BJ (cell line): ENCODE measurements around the gene WDR88. TPM values are rescaled to one million over a fixed set of nuclear protein-coding genes. Genes with fewer than 3 reads are reported as not detected.

Source experiments
- CTCF ChIA-PET: fragments of 350-600 bp; formaldehyde crosslinking; extraction: SDS; loops from one replicate; lab custom pipeline; 2021; ENCODE audit warnings: antibody characterized with exemption, inconsistent platforms; lab: Yijun Ruan, JAX
- POLR2A ChIA-PET: fragments of 300-600 bp; sonication (Branson Sonifier 250); formaldehyde crosslinking; extraction: SDS; loops from one replicate; lab custom pipeline; 2021; ENCODE audit warnings: antibody characterized with exemption; lab: Charles Lee
- DNase-seq: peaks from one replicate; pipeline ENCODE4 v3.0.0-alpha.2; 2011; ENCODE audit warnings: low read depth
- H3K27me3 ChIP-seq: 2 replicates; pipeline ENCODE4 v1.6.0; 2011; ENCODE audit warnings: low read length; ENCODE audit not compliant: control insufficient read depth, insufficient read depth
- H3K36me3 ChIP-seq: 2 replicates; pipeline ENCODE4 v1.5.1; 2011; ENCODE audit warnings: low read length; ENCODE audit not compliant: control insufficient read depth, insufficient read depth
- H3K4me3 ChIP-seq: 2 replicates; pipeline ENCODE4 v1.5.1; 2011; ENCODE audit warnings: low read depth, mild to moderate bottlenecking, control low read depth, low read length
- polyA plus RNA-seq: library from polyadenylated mRNA; depleted of rRNA; stranded (reverse); fragments of >200 nt; gene quantifications from 2 replicates; pipeline ENCODE4 v1.2.3, GENCODE V29; 2011
- TF ChIP-seq, protein P1 (sequence below): IDR thresholded peaks from 2 replicates; pipeline ENCODE4 v1.5.1; 2011; ENCODE audit warnings: low read depth, mild to moderate bottlenecking, control low read depth, inconsistent platforms, low read length, moderate library complexity; ENCODE audit not compliant: insufficient read depth

Gene WDR88
- polyA plus RNA-seq, 1 experiment = not detected

DNA sequence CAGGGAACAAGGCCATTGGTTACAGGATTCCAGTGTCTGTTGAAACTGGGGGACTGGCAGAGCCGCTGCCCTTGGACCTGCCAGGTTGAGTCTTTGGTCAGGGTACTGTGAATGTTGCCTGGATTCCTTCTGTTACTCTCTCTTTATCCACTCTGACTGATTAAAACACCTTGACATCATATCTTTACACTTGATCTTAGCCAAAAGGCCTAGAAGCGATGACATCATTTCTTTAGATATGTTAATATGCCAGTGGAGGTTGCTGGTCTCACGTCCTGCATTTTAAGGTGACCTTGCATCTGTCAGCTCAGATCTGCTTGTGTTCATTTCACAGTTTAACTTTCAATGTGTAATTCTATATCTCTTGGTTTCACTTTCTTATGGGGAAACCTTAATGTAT lies 41.7 kb upstream of the WDR88 start:
- POLR2A ChIA-PET = no interaction called here
- peaks cover 9% of the 10 kb centered on the region for H3K36me3 ChIP-seq
- CTCF ChIA-PET = no interaction called here
- TF ChIP-seq, protein P1, sequence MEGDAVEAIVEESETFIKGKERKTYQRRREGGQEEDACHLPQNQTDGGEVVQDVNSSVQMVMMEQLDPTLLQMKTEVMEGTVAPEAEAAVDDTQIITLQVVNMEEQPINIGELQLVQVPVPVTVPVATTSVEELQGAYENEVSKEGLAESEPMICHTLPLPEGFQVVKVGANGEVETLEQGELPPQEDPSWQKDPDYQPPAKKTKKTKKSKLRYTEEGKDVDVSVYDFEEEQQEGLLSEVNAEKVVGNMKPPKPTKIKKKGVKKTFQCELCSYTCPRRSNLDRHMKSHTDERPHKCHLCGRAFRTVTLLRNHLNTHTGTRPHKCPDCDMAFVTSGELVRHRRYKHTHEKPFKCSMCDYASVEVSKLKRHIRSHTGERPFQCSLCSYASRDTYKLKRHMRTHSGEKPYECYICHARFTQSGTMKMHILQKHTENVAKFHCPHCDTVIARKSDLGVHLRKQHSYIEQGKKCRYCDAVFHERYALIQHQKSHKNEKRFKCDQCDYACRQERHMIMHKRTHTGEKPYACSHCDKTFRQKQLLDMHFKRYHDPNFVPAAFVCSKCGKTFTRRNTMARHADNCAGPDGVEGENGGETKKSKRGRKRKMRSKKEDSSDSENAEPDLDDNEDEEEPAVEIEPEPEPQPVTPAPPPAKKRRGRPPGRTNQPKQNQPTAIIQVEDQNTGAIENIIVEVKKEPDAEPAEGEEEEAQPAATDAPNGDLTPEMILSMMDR = no peak
- DNase-seq = no peak
- H3K27me3 ChIP-seq = no peaks in the 10 kb centered on the region
- no peak overlapping the region for H3K4me3 ChIP-seq

DNA sequence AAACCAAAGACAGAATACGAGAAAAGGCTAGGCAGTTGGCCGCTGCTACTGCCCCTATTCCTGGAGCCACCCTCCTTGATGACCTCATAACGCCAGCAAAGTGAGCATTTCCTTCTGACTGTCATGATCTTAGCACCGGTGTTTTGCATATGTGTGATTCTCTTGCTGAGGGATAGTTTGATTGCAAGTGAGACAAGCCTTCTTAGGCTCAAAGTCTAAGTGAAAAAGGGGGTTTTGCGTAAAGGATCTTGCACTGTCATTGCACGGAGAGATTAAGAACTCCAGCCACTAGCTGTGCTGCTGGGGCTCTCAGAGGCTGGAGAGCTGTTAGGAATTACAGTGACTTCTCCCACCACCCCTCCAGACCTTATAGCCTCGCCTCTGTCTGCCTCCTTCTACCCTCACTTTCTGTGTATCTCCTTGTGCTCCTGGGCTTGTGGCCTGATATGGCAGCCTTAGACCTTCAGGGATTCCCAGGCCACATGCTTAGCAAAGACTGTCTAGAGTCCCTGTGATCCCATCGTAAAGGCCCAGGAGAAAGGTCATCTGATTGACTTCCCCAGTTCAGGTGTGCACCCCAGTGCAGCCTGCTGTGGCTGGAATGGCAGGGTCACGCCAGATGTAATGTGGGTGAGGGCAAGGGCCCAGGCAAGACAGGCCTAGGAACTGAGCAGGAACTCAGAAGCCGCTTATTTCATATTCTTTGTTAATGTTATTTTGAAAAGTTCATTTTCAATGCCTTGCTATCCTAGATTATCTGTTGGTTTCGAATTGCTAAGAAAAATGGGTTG lies 38.3 kb upstream of the WDR88 start:
- H3K4me3 ChIP-seq = no peak overlapping the region
- ChIA-PET POLR2A (no interaction called here), CTCF (no interaction called here)
- H3K27me3 ChIP-seq = no peaks in the 10 kb centered on the region
- H3K36me3 ChIP-seq = peaks cover 20% of the 10 kb centered on the region
- no peak for DNase-seq
- TF ChIP-seq, protein P1 = no peak

GRCh38 chr19:33094436-33095067 lies 37.4 kb upstream of the WDR88 start:
- Histone ChIP-seq H3K4me3 (no peak overlapping the region), H3K27me3 (no peaks in the 10 kb centered on the region), H3K36me3 (peaks cover 20% of the 10 kb centered on the region)
- CTCF ChIA-PET = no interaction called here
- TF ChIP-seq, protein P1 = no peak
- no peak for DNase-seq
- POLR2A ChIA-PET = no interaction called here

GRCh38 chr19:33096005-33096404 lies 35.9 kb upstream of the WDR88 start:
- TF ChIP-seq, protein P1 = no peak
- CTCF ChIA-PET = no interaction called here
- no peak for DNase-seq
- H3K27me3 ChIP-seq = no peaks in the 10 kb centered on the region
- no peak overlapping the region for H3K4me3 ChIP-seq
- POLR2A ChIA-PET = no interaction called here
- H3K36me3 ChIP-seq = peaks cover 19% of the 10 kb centered on the region

- CTCF ChIA-PET = interaction anchor here (1.4 kb wide), 1 partner anchor 21 kb away, joined by 3 read pairs; no protein-coding TSS in a partner anchor
- POLR2A ChIA-PET = no interaction called here
- no peaks in the 10 kb centered on the region for H3K27me3 ChIP-seq
- no peak overlapping the region for H3K4me3 ChIP-seq
- H3K36me3 ChIP-seq = peaks cover 19% of the 10 kb centered on the region
- no peak for DNase-seq
- TF ChIP-seq, protein P1 = no peak
Observed at GRCh38 chr19:33098055-33098534, 33.8 kb upstream of the WDR88 start.
